HG03442 (cell line): ENCODE data around the gene HIBADH.

ENCODE experiments used
- ATAC-seq: cut with Tn5 transposase; IDR thresholded peaks from one replicate; pipeline ENCODE4 v1.9.1; 2021; ENCODE audit warnings: mild to moderate bottlenecking, moderate library complexity; ENCODE audit not compliant: unreplicated experiment

Gene HIBADH

DNA sequence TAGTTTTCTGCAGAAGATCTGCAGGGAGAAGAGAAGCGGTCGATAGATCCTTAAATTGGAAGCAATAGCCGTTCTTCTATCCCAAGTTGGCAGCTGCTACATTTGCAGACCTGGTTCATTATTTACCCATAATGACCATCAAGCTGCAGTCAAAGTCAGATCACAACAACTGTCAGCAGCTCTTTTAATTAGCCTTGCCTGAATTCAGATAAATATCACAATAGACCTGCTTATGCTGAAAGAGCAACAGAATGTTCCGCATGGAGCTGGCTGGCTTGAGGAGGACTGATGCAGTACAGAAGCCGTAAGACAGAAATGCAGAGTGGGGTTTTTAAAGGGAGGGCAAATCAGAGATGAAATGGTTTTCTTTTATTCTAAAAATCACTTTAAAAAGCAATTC, 109.4 kb downstream of the HIBADH start:
- no peak for ATAC-seq

DNA sequence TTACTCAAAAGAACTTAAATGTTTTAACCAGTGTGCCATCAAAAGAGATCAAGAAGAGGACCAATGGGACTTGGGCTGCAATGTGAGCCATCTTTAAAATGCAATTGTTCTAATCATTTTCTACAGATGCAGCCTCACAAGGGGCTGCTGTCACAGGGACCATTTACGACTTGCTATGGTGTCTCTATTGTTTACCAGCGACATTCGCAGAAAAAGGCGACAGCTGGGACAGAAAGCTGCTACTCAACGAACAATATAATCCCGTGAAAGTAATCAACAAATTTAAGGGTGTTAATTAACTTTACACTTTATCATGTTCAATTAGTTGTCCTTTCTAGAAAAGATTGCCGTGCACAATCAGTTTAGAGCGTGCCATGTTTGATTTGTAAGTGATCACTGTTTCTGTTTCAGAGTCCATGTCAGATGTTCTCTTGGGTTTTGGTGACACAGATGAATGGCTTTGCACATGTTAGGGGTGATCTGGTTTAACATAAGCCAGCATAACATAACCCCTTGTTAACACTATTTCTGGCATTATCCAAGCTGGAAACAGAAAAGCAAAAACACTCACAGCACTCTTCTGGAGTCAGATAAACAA, 110.8 kb downstream of the HIBADH start:
- ATAC-seq = no peak

DNA sequence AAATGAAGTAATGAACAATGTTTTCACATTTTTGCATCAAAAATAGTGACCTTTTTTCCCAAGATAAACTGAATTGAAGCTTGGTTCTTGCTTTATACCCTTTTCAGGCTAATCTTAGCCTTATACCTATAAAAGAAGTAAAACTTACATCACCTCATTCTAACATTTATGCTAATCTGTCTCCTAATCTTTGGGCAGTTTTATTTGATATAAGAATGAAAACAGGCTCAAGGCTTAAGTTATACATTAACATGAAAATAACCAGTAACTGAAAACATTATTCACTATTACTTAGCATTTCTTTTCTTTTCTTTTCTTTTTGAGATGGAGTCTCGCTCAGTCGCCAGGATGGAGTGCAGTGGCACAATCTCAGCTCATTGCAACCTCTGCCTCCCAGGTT, 113.1 kb downstream of the HIBADH start:
- no peak for ATAC-seq

DNA sequence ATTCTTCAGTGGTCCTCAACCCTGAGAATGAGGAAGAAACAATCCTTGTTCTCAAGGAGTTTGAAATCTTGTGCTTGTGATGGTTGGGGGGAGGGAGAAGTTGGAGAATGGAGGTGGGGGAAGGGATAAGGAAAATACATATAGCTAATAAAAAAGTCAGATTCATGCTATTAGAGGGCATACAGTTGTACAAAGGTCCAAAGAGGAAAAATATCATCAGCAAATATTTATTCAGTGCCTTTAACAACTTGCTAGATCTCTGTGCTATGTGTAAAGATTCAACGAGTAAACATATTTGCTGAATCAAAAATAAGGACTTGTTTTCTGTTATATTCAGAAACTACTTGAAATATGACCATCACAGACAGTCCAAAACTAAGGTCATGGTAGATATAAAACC, 114.4 kb downstream of the HIBADH start:
- no peak for ATAC-seq

DNA sequence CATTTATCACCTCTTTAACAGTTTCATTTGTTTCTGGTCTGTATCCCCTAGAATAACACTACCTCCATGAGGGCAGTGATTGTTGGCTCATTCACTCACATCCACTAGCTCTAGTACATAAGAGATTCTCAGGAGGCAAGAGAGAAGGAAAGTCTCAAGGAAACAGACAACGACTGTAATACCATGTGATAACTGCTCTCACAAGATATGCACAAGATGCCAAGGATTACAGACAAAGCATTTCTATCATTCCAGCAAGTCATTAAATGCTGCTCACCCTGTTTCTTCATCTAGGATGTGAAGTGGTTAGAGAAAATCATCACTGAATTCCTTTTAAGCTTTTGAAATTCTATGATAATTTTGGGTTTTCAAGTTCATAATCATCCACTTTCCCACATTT, 115.3 kb downstream of the HIBADH start:
- no peak for ATAC-seq

DNA sequence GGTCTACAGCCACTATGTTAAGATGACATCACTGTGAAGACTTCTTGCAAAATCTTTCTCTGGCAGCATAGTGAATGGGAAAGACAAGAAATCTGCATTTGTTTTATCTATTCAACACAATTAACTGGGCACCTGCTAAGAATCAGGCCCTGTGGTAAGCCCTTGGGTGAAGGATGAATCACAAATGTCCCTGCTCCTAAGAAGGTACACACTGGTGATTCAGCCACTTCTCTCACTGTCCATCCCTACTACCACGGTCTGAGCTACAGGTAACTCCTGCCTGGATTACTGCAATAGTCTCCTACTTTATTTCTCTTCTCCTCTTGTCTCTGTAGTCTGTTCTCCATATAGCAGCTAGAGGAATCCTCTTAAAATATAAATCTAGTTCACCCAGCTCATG, 116.1 kb downstream of the HIBADH start:
- ATAC-seq = no peak

DNA sequence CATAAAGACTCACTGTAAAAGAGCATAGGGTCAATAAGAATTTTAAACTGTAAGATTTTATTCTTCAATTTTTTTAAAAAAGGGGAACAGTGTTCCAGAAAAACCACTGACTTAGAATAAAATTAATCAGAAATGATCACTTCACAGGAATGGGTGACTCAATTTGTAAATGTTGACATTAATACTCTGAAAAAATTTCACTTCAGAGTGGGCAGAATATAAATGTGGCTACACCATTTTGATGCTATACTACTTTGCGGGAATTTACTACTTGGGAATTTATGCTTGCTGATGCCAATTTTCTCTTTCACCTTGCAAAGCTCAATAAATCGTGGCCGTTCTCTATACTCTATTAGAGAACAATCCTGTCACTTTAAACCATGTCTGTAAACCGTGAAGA, 126.9 kb downstream of the HIBADH start:
- no peak for ATAC-seq

DNA sequence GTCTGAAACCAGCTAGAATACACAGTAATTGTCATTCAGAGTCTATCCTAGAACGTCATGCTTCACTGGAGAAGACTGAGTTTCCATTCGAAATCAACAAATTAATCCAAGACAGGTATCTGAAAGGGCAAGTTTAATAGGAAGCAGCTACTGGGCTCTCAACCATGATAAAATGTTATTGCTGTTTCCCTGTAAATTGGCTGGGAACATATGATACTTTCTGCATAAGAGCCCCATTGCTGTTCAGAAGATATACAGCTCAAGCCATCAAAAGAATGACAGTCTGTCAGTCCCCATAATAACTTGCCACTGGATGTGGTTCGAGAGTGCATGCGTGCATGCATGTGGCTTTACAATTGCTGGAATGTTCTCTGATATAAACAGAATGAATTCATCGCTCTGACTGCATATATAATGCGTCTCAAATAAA, 129.0 kb downstream of the HIBADH start:
- ATAC-seq = no peak

DNA sequence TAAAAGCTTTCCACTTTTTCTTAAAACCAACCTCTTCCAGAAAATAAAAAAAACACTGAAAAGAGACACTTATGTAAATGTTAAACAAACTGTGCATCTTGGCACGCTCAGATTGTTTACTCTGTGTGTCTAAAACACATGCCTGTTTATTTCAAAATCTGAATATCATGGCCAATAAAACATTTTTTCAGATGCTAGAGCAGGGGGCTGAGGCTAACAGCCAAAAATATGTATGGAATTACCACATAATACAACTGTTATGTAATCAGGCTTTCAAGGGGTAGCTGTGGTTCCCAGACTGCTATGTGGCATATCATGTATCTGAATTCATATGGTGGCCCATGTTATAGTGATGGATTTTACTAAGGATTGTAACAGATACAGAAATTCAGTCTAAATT, 130.4 kb downstream of the HIBADH start:
- no peak for ATAC-seq

DNA sequence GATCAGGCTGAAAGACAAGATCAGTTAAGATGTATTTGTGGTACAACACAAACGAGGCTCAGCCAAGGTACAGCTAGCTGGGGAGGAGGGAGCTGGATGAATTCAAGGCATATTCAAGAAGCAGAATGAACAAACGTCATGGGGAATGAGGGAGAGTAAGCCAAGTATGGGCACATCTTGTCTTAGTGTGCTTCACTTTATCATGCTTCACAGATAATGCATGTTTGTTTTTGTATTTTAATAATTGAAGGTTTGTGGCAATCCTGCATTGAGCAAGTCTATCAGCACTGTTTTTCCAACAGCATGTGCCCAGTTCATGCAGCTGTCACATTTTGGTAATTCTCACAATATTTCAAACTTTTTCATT, 135.4 kb downstream of the HIBADH start:
- ATAC-seq = no peak

DNA sequence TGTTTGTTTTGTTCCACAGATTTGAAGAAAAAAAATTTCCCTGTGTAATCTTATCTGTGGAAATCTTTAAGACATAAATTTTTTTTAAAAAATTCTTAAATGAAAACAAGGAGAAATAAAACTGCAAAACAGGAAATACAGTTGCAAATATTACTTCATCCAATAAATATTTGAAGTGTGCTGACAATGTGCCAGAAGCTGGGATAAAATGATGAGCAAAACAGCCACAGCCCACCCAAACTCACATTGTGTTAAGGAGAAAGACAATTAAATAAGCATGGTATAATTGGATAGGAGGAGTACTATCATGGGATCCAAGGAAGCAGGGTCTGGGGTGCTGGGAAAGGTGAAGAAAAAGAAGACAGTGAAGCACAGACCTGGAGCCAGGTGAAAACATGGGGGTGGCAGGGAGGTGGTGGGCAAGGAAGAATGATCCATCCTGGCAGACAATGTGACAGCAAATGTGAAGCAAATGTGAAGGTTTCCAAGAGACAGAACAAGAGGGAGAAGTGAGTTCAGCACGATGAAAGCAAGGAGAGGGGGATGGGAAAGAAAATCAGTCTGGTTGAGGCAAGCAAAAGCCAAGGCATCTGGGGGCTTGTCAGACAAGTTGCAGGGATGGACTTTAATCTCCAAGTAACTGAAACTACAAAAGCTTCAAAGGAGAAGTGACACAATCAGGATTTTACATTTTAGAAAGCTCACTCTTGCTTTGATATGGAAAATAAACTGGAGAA, 135.9 kb downstream of the HIBADH start:
- ATAC-seq = no peak

DNA sequence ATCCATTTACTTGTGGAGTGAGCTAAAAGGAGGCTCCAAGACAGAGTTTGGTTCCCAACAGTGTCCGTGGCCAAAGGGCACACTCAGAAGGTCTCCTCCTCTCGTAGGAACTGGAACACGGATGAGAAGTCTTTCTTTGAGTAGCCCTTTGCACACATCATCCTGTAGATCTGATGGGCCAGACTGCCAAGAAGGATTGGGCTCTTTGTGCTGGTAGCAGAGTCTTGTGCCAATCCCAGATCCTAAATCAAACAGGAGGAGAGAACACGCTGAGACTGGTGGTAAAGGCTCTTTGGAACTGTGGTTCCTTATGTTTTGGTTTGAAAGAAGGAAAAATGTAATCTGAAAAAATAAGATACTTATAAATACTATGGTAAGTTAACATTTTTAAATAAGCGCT, 136.6 kb downstream of the HIBADH start:
- ATAC-seq = no peak

DNA sequence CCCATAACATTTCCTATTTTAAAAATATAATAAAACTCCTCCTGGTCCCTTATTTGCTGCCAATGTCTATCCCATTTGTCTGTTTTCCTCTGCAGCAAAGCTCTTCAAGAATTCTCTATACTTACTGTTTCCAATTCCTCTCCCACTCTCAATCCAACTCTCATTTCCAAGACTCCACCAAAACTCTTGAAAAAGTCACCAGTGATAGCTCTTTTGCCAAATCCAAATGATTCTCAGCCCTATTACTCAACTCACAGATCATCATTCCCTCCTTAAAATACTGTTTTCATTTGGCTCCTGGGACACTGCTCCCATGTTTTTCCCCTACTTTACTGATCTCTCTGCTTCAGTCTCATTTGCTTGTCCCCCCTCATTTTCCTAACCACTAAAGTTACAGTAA, 139.4 kb downstream of the HIBADH start:
- ATAC-seq = no peak

DNA sequence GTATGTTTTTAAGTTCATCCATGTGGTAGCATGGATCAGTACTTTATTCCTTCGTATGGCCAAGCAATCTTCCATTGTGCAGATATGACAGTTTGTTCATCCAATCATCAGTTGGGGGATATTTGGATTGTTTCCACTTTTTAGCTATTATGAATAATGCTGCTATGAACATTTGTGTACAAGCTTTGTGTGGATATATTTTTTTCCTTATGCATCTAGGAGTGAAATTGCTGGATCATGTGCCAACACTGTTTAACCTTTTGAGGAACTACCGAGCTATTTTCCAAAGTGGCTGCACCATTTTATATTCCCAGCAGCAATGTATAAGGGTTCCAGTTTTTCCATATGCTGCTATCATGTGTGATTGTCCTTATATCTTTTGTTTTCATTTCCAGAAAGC, 140.1 kb downstream of the HIBADH start:
- no peak for ATAC-seq

DNA sequence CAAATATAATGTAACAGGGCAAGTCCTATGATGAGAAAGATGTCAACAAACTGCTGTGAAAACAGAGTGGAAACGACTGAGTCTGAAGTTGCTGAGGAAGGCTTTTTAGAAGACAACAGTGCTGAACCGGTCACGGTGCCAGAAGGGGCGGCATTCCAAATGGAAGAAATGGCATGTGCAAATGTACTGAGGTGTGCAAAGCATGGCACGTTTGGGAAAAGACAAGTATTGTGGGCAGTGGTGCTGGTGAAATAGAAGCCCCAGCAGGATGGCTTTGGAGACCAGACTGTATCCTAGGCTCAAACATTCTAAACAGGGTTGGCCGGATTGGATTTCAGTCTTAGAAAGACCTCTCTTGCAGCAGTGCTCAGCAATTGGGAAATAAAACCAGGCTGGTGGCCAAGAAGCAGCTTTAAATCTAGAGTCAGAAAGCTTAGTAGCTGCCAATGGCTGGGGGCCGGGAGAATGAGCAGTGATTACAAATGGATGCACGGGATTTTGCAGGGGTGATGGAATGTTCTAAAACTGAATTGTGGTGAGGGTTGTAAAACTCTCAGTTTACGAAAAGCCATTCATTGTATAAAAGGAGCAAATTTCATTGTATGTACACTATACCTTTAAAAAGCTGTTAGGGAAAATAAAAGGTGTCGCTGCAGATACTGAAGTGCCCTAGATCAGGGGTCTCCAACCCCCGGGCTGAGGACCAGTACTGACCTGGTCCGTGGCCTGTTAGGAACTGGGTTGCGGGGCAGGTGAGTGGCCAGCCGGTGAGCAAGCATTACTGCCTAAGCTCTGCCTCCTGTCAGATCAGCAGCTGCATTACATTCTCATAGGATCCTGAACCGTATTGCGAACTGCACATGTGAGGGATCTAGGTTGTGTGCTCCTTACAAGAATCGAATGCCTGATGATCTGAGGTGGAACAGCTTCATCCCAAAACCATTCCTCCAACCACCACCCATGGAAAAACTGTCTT, 141.6 kb downstream of the HIBADH start:
- no peak for ATAC-seq

DNA sequence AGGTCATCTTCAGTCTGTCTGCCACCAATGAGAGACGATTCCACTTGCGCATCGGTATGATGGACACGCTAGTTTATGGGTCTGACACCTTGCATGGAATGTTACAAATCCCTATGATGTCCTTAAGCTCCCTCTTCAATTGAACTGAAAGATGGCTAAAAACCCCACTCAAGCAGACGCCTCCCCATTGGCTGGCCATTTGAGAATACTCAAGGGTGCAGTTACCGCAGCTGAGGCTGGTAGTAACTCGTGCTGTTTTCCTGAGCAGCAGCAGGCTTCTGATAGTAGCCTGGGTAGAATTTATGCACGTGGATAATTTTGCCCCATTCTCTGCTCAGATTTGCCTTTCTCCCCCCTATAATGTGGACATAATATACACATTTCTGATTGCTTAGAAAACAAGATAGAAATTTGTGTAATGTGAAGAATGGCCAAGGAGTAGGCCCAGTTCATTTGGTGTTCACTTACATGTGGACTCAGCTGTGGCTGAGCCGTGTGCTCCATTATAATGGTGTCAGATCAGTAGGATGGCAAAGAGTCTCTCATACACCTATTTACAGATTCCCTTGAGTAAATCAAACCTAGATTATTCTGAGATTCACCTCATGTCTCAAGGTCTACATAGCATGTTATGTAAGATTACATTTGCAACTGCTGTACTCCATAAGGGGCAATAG, 142.8 kb downstream of the HIBADH start:
- no peak for ATAC-seq

DNA sequence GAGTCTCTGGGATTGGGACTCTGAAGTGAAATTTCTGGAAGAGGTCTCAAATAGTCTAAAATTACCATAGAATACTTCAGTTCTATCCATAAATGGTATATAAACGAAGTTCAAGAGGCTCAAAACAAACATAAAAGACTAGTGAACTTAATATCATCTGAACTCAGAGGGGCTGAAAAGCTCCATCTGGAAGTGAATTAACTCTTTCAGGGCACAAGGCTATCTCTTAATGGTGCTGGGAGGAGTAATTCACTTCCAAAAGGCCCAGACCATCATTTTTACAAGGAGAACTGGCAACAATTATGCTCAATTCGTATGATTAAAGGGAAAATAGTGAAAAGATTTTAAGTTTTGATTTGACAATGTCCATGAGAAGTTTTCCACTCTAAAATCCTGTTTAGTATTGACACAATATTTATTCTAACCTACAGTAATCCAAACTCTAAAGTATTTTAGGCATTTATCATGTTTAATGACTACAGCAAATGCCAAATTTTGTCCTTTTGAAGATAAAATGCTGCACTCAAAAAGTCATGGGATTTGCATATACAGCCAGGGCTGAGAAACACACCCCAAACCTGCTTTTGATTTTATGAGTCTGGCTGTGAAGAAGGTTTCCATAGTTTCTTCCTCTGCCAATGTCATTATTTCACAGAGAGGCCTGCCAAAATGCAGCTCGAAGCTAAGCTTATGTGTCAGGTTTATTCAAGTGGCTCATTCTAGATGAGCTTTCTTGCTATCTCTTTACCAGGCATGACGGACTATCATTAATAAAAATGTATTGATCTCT, 143.9 kb downstream of the HIBADH start:
- no peak for ATAC-seq

DNA sequence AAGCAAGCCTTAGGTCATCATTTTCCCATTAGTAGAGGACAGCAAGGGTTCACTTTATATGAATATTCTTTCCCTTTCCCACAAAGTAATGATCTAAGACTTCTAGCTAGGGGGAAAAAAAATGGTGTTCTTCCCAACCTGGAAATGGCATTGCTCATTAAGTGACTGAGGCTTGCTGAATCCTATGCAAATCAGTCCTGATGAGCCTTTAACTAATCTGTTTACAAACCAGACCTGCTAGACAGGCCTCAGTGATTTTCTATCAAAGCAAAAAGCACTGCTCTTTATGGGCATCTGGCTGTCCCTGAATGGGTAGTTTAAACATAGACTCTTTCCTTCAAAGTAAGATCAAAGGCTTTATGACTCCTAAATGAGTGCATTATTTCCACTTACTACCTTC, 146.3 kb downstream of the HIBADH start:
- no peak for ATAC-seq

DNA sequence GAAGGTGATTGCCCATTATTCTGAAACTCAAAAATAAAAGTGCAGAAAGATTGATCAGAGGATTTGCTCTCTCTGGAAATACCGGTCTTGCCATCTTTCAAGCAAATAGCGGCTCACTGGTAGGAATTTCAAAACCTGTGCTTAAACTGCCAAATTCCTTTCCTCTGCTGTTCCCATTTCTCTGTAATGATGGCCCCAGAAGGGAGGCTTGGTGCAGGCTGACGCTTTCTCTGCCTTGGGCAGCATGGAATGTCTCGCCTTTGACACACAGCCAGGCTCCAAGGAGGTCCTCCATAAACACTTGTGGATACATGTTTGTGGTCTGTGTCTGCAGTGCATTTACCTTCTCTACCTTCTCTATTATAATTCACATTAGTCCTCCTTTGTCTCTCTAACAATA, 146.8 kb downstream of the HIBADH start:
- ATAC-seq = no peak

DNA sequence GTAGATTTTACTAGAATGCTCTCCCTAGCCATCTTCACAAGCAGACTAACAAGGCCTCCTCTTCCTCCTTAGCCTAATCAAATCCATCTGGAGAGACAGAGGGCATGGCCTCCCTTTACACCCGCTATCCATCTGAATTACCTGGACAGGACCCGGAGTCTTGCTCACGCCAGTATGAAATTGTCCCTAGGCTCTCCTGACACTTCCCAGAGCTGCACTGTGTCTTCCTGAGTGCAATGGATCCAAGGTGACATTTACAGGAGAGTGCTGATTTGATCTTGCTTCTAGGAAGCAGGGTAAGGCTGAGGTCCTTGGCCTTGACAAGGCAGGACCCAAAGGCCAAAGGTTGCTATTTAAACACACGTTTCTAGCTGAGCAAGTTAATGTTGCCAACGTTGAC, 147.8 kb downstream of the HIBADH start:
- ATAC-seq = no peak
